SU-DHL-6 (cell line): ENCODE measurements around the gene BBS4.

Source experiments
- CTCF ChIP-seq: fragments of 200-600 bp; sonication (generic); IDR thresholded peaks from one replicate; pipeline ENCODE4 v1.5.1; 2017; ENCODE audit warnings: antibody characterized with exemption, mild to moderate bottlenecking, low read length, moderate library complexity; ENCODE audit not compliant: insufficient read depth, poor library complexity, severe bottlenecking
- EZH2phosphoT487 ChIP-seq: fragments of 200-600 bp; sonication (generic), shearing (Covaris generic); conservative IDR thresholded peaks from 2 replicates; pipeline ENCODE4 v1.6.1; 2018; ENCODE audit warnings: mild to moderate bottlenecking, antibody characterized with exemption, low read length, moderate library complexity, mixed read lengths

- no peak for TF ChIP-seq CTCF
- no peak for TF ChIP-seq EZH2phosphoT487
Measured at GRCh38 chr15:72740219-72740618, 54.2 kb downstream of the BBS4 start.
